ENCODE data around the gene ZNF292. TPM values are rescaled to one million over a fixed set of nuclear protein-coding genes. Genes with fewer than 3 reads are reported as not detected.

Gene ZNF292
- total RNA-seq, 1 experiment from 2014 or later, result 32.2 TPM

DNA sequence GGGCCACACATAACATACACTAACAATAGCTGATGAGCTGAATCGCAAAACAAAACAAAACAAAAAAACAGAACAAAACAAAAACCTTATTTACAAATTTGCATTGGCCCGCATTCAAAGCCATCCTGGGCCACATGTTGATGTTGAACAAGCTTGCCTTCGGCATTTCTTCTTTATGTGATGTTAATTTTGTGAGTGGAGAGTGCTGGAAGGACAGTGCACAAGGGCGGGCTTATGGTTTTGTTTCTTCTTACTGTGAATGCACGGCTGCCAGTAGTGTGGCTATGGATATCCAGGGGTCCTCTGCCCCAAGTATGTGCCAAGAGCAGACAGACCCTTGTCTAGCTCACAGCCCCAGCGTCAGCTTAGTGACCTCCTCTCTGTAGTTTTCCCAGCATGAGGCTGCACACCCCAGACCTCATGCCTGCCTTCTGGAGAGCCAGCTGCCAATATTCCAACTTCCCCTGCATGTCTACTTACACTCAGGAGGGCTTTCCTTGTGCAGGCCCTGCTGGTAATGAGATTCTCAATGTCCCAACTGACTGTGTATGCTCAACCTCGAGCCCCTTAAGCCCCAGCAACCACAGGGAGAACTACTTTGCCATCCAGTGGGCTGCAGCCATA is 24.9 kb downstream of the ZNF292 start:
- Histone ChIP-seq H3K4me3 (ENCODE audit: low read depth, low read length) (no peak overlapping the region), H3K36me3 (ENCODE audit: control insufficient read depth, insufficient read depth, low read length) (no peaks in the 10 kb centered on the region), H3K4me1 (no peaks in the 10 kb centered on the region), H3K27me3 (replicated peaks; ENCODE audit: control insufficient read depth, insufficient read depth, low read length) (no peaks in the 10 kb centered on the region), H3K9me3 (no peaks in the 10 kb centered on the region)
- intact Hi-C loops (cut with micrococcal nuclease; ENCODE audit: unreplicated experiment), result no loop called here
- H3K4me1 Mint-ChIP-seq (ENCODE audit: low read depth, unreplicated experiment), result no peaks in the 10 kb centered on the region
- H3K36me3 Mint-ChIP-seq (ENCODE audit: insufficient read depth, unreplicated experiment), result no peaks in the 10 kb centered on the region
- no peak for DNase-seq
- H3K27me3 Mint-ChIP-seq (ENCODE audit: insufficient read depth, unreplicated experiment), result no peaks in the 10 kb centered on the region
- no peak overlapping the region for H3K27ac Mint-ChIP-seq (ENCODE audit: unreplicated experiment)
- POLR2A ChIA-PET, result no interaction called here
- CTCF ChIA-PET, result no interaction called here
- no TSS peak for BruUV-seq (replicated peaks)
- H3K9me3 Mint-ChIP-seq (ENCODE audit: unreplicated experiment), result no peaks in the 10 kb centered on the region
- no peak for TF ChIP-seq CTCF (IDR thresholded peaks at IDR 0.05; ENCODE audit: insufficient read depth in 1 of 2, low read depth in 1 of 2, low read length in 1 of 2, severe bottlenecking in 1 of 2, unreplicated experiment in 1 of 2)
- H3K4me3 Mint-ChIP-seq (ENCODE audit: unreplicated experiment), result no peak overlapping the region

DNA sequence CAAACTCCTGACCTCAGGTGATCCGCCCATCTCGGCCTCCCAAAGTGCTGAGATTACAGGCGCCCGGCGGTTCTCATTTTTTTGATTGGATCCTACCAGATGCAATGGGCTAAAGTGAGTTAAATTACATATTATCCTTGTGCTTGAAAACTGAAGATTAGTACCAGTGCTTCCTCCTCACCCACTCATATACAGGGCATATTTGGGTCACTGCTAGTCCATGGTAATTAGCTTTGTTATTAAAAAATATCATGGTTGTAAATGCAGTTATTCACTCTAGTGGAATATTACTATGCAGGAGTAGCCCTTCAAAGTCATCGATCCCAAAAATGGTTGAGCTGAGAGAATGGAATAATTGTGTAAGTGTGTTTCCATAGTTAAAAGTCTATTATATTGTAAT is 26.5 kb downstream of the ZNF292 start:
- no peaks in the 10 kb centered on the region for H3K9me3 Mint-ChIP-seq (ENCODE audit: unreplicated experiment)
- Histone ChIP-seq H3K36me3 (ENCODE audit: control insufficient read depth, insufficient read depth, low read length) (no peaks in the 10 kb centered on the region), H3K4me1 (no peaks in the 10 kb centered on the region), H3K4me3 (ENCODE audit: low read depth, low read length) (no peak overlapping the region), H3K27me3 (replicated peaks; ENCODE audit: control insufficient read depth, insufficient read depth, low read length) (no peaks in the 10 kb centered on the region), H3K9me3 (no peaks in the 10 kb centered on the region)
- no peak overlapping the region for H3K27ac Mint-ChIP-seq (ENCODE audit: unreplicated experiment)
- peaks cover 10% of the 10 kb centered on the region for H3K36me3 Mint-ChIP-seq (ENCODE audit: insufficient read depth, unreplicated experiment)
- ChIA-PET POLR2A (no interaction called here), CTCF (no interaction called here)
- intact Hi-C loops (cut with micrococcal nuclease; ENCODE audit: unreplicated experiment), result no loop called here
- BruUV-seq (replicated peaks), result no TSS peak
- no peaks in the 10 kb centered on the region for H3K27me3 Mint-ChIP-seq (ENCODE audit: insufficient read depth, unreplicated experiment)
- no peak for DNase-seq
- H3K4me1 Mint-ChIP-seq (ENCODE audit: low read depth, unreplicated experiment), result no peaks in the 10 kb centered on the region
- H3K4me3 Mint-ChIP-seq (ENCODE audit: unreplicated experiment), result no peak overlapping the region
- no peak for TF ChIP-seq CTCF (IDR thresholded peaks at IDR 0.05; ENCODE audit: insufficient read depth in 1 of 2, low read depth in 1 of 2, low read length in 1 of 2, severe bottlenecking in 1 of 2, unreplicated experiment in 1 of 2)

DNA sequence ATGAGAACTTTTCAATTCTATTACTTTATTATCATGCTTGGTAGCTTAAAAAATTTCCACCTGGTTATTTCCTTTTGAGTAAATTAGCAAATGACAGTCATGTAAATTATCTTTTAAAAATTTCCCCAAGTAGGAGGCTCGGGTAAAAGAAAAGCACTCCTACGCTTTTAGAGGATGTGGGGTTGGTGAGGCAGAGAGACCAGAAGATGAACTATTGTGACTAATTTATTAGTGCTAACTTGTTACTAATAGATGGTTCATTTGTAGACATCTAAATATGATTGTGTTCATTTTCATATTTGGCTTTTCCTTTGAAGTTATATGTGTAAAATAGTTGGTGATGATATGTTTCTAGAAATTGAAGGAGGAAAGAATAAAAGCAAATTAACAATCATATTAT is 27.0 kb downstream of the ZNF292 start:
- no peak overlapping the region for H3K27ac Mint-ChIP-seq (ENCODE audit: unreplicated experiment)
- peaks cover 10% of the 10 kb centered on the region for H3K36me3 Mint-ChIP-seq (ENCODE audit: insufficient read depth, unreplicated experiment)
- H3K4me1 Mint-ChIP-seq (ENCODE audit: low read depth, unreplicated experiment), result no peaks in the 10 kb centered on the region
- H3K9me3 ChIP-seq, result no peaks in the 10 kb centered on the region
- intact Hi-C loops (cut with micrococcal nuclease; ENCODE audit: unreplicated experiment), result no loop called here
- no TSS peak for BruUV-seq (replicated peaks)
- ChIA-PET CTCF (no interaction called here), POLR2A (no interaction called here)
- no peaks in the 10 kb centered on the region for H3K9me3 Mint-ChIP-seq (ENCODE audit: unreplicated experiment)
- no peaks in the 10 kb centered on the region for H3K4me1 ChIP-seq
- no peak overlapping the region for H3K4me3 Mint-ChIP-seq (ENCODE audit: unreplicated experiment)
- TF ChIP-seq CTCF (IDR thresholded peaks at IDR 0.05; ENCODE audit: insufficient read depth in 1 of 2, low read depth in 1 of 2, low read length in 1 of 2, severe bottlenecking in 1 of 2, unreplicated experiment in 1 of 2), result no peak
- no peak overlapping the region for H3K4me3 ChIP-seq (ENCODE audit: low read depth, low read length)
- DNase-seq, result no peak
- no peaks in the 10 kb centered on the region for H3K27me3 ChIP-seq (replicated peaks; ENCODE audit: control insufficient read depth, insufficient read depth, low read length)
- H3K36me3 ChIP-seq (ENCODE audit: control insufficient read depth, insufficient read depth, low read length), result no peaks in the 10 kb centered on the region
- H3K27me3 Mint-ChIP-seq (ENCODE audit: insufficient read depth, unreplicated experiment), result no peaks in the 10 kb centered on the region
